Measurements from ENCODE around the gene LCN1. TPM values are rescaled to one million over a fixed set of nuclear protein-coding genes. Genes with fewer than 3 reads are reported as not detected.

The LCN1 gene
- total and polyA plus RNA-seq, 2 of the 4 experiments (the other 2 are of a cell fraction) = not detected

DNA sequence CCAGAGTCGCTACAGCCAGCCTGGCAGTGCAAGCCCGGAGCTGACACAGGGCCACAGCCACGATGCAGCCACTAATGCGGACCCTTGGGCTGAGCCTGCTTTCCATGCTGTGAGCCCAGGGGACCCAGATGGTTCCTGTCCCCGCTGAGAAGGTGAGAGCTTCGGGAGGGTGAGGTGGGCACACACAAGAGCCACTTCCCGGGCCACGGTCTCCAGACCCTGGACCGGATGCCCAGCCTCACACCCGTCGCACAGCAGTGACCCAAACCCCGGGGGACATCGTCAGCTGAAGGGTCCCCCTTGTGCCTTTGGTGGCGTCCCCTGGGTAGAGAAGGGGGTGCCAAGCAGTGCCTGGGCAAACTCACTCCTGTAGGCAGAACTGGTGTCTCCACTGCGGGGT is 53.7 kb downstream of the LCN1 start:
- dilution Hi-C loops (cut with HindIII; ENCODE audit: low sequenced_read_pairs, unreplicated experiment) (no loop called here), in situ Hi-C loops (cut with MboI; ENCODE audit: low sequenced_read_pairs) (no loop called here)
- CTCF ChIA-PET = no interaction called here

More for the DNA sequence above, 53.7 kb downstream of the LCN1 start:
- Histone ChIP-seq H3K4me2 (ENCODE audit: low read depth, low read length) (no peak overlapping the region), H3K4ac (ENCODE audit: low read depth, low read length) (no peak overlapping the region), H3K27ac (ENCODE audit: insufficient read depth, low read length) (no peak overlapping the region), H4K5ac (ENCODE audit: low read depth, low read length) (no peak overlapping the region), H3K4me1 (ENCODE audit: control insufficient read depth, insufficient read depth, low read length) (no peaks in the 10 kb centered on the region), H2AFZ (replicated peaks; ENCODE audit: low read length, poor library complexity) (no peak overlapping the region), H3K27me3 (ENCODE audit: control insufficient read depth, insufficient read depth, low read length) (no peaks in the 10 kb centered on the region), H3K56ac (ENCODE audit: extremely low read depth, insufficient read depth, low read length) (no peak overlapping the region), H2AK5ac (ENCODE audit: low read depth, low read length) (no peak overlapping the region), H3K9me3 (ENCODE audit: control insufficient read depth, insufficient read depth, low read length) (peaks cover 7% of the 10 kb centered on the region; the same call in 1 of the 2 replicates), H2AK9ac (replicated peaks; ENCODE audit: low read depth, low read length, poor library complexity) (no peak overlapping the region), H4K8ac (ENCODE audit: low read depth in 2 of 2, low read length in 2 of 2) (no peak overlapping the region), H3K23ac (ENCODE audit: low read depth, low read length) (no peak overlapping the region), H3K14ac (replicated peaks; ENCODE audit: low read depth, low read length) (no peak overlapping the region), H3K79me1 (ENCODE audit: low read depth in 1 of 2, low read length in 2 of 2) (no peaks in the 10 kb centered on the region), H2BK5ac (ENCODE audit: low read depth, low read length, poor library complexity, severe bottlenecking) (no peak overlapping the region), H3K4me3 (ENCODE audit: insufficient read depth, low read depth, low read length) (no peak overlapping the region), H2BK15ac (ENCODE audit: low read depth, low read length) (no peak overlapping the region), H2BK20ac (ENCODE audit: low read depth, low read length) (no peak overlapping the region), H3K18ac (ENCODE audit: low read depth, low read length) (no peak overlapping the region), H3K9ac (ENCODE audit: low read depth, low read length) (no peak overlapping the region), H4K91ac (ENCODE audit: insufficient read depth, low read depth, low read length) (no peak overlapping the region), H3K36me3 (ENCODE audit: control insufficient read depth, insufficient read depth, low read length) (no peaks in the 10 kb centered on the region), H3K9me1 (ENCODE audit: insufficient read depth, low read length) (no peaks in the 10 kb centered on the region), H4K20me1 (ENCODE audit: insufficient read depth, low read length) (no peaks in the 10 kb centered on the region), H2BK120ac (ENCODE audit: low read depth, low read length) (no peak overlapping the region)
- DNase-seq (no peak), ATAC-seq (ENCODE audit: low read depth) (no peak)
- WGBS, 2 experiments (ENCODE audit: extremely low coverage in 2 of 2, insufficient read length in 1 of 2) = 72% methylated on average over 5 of the region's 15 CpGs; no CpG with 5 or more reads in 1 of the 2 experiments
- intact Hi-C loops (cut with micrococcal nuclease) = no loop called here
- no TSS peak for BruUV-seq (replicated peaks)
- POLR2A ChIA-PET (ENCODE audit: unreplicated experiment) = no interaction called here
- no peak for TF ChIP-seq CHD1 (IDR thresholded peaks at IDR 0.05; ENCODE audit: low read depth, low read length)

Other genes with a start within 250 kb of the LCN1 start
- 3.8 and 4.4 TPM in 2 replicates for gene PPP1R26, start 41.7 kb upstream of the LCN1 start, total RNA-seq (2012; rRNA removed)
- 5.6 and 6.0 TPM in 2 replicates for gene PPP1R26, start 41.7 kb upstream of the LCN1 start, polyA plus RNA-seq (2012; rRNA removed)
- gene MRPS2, start 20.8 kb upstream of the LCN1 start, total RNA-seq (2012; rRNA removed) = 53.1 and 54.4 TPM in 2 replicates
- 104 and 142 TPM in 2 replicates for gene MRPS2, start 20.8 kb upstream of the LCN1 start, polyA plus RNA-seq (2012; rRNA removed)
- gene OBP2A, start 24.7 kb downstream of the LCN1 start, total RNA-seq (2012; rRNA removed) = not detected in 2 replicates
- gene OBP2A, start 24.7 kb downstream of the LCN1 start, polyA plus RNA-seq (2012; rRNA removed) = not detected in 2 replicates
- not detected in 2 replicates for gene PAEP, start 40.3 kb downstream of the LCN1 start, total RNA-seq (2012; rRNA removed)
- gene PAEP, start 40.3 kb downstream of the LCN1 start, polyA plus RNA-seq (2012; rRNA removed) = not detected in 2 replicates
- not detected in 2 replicates for gene GLT6D1, start 118.1 kb downstream of the LCN1 start, total RNA-seq (2012; rRNA removed)
- not detected in 2 replicates for gene GLT6D1, start 118.1 kb downstream of the LCN1 start, polyA plus RNA-seq (2012; rRNA removed)
- gene LCN9, start 141.9 kb downstream of the LCN1 start, total RNA-seq (2012; rRNA removed) = not detected in 2 replicates
- not detected in 2 replicates for gene LCN9, start 141.9 kb downstream of the LCN1 start, polyA plus RNA-seq (2012; rRNA removed)
- not detected in 2 replicates for gene SOHLH1, start 178.0 kb downstream of the LCN1 start, total RNA-seq (2012; rRNA removed)
- gene SOHLH1, start 178.0 kb downstream of the LCN1 start, polyA plus RNA-seq (2012; rRNA removed) = not detected in 2 replicates
- gene KCNT1, start 180.7 kb downstream of the LCN1 start, total RNA-seq (2012; rRNA removed) = not detected in 2 replicates
- gene KCNT1, start 180.7 kb downstream of the LCN1 start, polyA plus RNA-seq (2012; rRNA removed) = not detected in 2 replicates

Measured in IMR-90 (cell line).